Subcutaneous abdominal adipose tissue (tissue), 5 donors: ENCODE data around the gene RFNG.

Source experiments
- H3K27ac ChIP-seq: one replicate; pipeline ENCODE4 v1.7.0; 2013; ENCODE audit warnings: low read depth, mild to moderate bottlenecking, inconsistent platforms, low read length, moderate library complexity
- H3K27me3 ChIP-seq, 5 donors: one replicate each; pipeline ENCODE4 v1.7.0; 2013; ENCODE audit warnings: low read length in 5 of 5, inconsistent platforms in 1 of 5; ENCODE audit not compliant: control insufficient read depth in 5 of 5, insufficient read depth in 4 of 5
- H3K36me3 ChIP-seq, 5 donors: one replicate each; pipeline ENCODE4 v1.7.0; 2013; ENCODE audit warnings: low read length in 5 of 5; ENCODE audit not compliant: control insufficient read depth in 5 of 5, insufficient read depth in 5 of 5
- H3K4me1 ChIP-seq, 5 donors: one replicate each; pipeline ENCODE4 v1.7.0; 2013; ENCODE audit warnings: low read length in 5 of 5, mild to moderate bottlenecking in 3 of 5, moderate library complexity in 1 of 5; ENCODE audit not compliant: control insufficient read depth in 5 of 5, insufficient read depth in 5 of 5
- H3K4me3 ChIP-seq, 5 donors: one replicate each; pipeline ENCODE4 v1.7.0; 2013; ENCODE audit warnings: low read length in 5 of 5, low read depth in 1 of 5
- H3K9ac ChIP-seq, 5 donors: one replicate each; pipeline ENCODE4 v1.7.0; 2013; ENCODE audit warnings: low read length in 5 of 5, mild to moderate bottlenecking in 4 of 5, moderate library complexity in 3 of 5
- H3K9me3 ChIP-seq, 5 donors: one replicate each; pipeline ENCODE4 v1.7.0; 2013; ENCODE audit warnings: low read length in 5 of 5; ENCODE audit not compliant: control insufficient read depth in 5 of 5
- donor health status: healthy.
- donor health status: healthy.
- donor health status: healthy.
- donor health status: healthy.
- donor health status: healthy.

The RFNG gene

DNA sequence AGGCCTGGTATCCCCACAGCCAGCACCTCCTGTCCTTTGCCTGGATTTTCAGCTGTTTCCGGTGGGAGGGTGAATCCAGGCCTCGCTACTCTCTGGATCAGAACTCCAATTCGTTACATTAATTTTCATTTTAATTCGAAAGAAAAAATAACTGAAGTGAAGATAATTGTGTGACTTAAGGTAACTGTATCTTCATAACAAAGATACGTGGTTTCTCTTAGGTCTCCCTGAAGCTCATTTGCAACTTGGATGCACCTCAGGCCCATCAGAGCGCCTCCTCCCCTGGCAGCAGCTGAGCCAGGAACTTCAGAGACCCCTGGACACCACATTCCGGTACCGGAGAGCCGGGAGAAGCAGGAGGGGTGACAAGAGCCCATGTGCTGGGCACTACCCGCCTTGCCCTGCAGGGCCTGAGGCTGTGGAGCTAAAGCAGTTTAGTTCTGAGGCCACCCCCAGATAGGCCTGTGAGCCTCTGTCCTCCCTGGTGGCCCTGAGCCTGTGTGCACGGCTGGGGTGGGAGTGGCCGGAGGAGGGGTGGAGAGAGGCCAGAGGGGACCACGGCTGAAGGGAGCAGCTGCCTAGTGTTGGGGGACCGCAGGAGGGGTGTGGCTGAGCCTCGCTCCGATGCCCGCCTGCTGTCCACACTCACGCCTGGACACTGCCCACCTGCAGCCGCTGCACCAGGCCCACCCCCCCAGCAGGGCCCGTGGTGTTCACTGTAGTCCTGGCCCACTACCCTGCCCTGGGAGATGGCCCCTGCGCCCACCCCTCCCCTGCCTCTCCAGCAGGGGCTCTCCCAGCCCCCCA, 25.4 kb upstream of the RFNG start:
- Histone ChIP-seq H3K9ac (no peak overlapping the region), H3K27ac (peak overlapping the region; percentile 3)

DNA sequence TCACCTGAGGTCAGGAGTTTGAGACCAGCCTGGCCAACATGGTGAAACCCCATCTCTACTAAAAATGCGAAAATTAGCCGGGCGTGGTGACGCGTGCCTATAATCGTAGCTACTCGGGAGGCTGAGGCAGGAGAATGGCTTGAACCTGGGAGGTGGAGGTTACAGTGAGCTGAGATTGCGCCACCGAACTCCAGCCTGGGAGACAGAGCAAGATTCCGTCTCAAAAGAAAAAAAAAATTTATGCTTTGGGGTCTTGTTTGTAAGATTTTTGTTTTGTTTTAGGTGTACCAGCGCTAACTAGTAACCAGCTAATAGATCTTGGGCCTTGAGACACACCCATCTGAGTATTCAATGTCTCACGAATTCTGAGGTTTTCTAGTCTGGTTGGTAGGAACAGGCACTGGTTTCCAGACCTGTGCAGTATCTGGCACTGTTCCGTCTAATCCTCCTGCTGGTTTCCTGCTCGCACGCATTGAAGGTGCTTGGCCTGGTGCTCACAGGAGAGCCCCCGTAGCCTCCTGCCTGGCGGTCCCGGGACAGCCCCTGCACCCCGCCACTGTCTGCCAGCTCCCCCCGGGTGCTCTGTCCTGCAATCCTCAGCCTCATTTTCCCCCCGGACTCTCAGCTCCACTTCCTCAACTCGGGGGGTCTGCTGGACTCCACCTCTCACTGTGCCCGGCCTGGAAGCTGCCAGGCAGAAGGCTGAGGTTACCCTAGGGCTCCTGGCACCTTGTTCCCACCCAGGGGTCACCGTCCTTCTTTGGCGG, 24.6 kb upstream of the RFNG start:
- Histone ChIP-seq H3K4me1 (peaks cover 0 to 15% (median under 1%) of the 10 kb centered on the region in 5 donors), H3K27ac (peak overlapping the region; percentile 3), H3K9ac (no peak overlapping the region), H3K27me3 (no peaks in the 10 kb centered on the region), H3K9me3 (no peaks in the 10 kb centered on the region), H3K4me3 (no peak overlapping the region), H3K36me3 (peaks cover 0 to 28% (median 22%) of the 10 kb centered on the region in 5 donors)

More for the DNA sequence above, 25.4 kb upstream of the RFNG start:
- Histone ChIP-seq H3K4me3 (no peak overlapping the region), H3K9me3 (no peaks in the 10 kb centered on the region), H3K4me1 (peaks cover 0 to 15% (median 4%) of the 10 kb centered on the region in 5 donors), H3K27me3 (no peaks in the 10 kb centered on the region), H3K36me3 (peaks cover 0 to 36% (median 29%) of the 10 kb centered on the region in 5 donors)

DNA sequence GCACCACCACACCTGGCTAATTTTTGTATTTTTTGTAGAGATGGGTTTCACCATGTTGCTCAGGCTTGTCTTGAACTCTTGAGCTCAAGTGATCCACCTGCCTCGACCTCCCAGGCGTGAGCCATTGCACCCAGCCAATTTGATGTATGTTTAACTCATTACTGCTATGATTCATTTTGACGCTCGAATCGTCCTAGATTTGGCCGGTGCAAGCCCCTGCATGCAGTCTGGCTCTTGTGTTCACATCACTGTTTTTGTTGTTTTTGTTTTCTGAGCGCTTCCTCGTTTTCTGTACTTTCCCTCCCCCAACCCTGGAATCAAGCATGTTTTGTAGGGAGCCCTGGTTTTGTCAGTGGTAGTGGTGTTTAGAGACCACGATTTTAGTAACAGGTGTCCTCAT, 21.8 kb upstream of the RFNG start:
- no peak overlapping the region for H3K27ac ChIP-seq

DNA sequence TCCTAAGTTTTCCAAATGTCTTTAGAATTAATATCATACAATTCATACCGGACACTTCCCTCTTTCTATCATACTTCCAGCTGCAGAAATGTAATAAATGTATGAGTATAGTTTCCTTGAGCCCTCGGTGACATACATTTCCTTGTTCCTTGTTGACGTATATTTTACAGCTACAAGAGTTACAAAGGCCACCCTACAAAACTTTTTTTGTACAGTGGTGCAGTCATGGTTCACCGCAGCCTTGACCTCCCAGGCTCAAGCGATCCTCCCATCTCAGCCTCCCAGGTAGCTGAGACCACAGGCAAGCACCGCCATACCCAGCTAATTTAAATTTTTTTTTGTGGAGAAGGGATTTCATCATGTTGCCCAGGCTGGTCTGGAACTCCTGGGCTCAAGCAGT, 21.2 kb upstream of the RFNG start:
- H3K4me1 ChIP-seq = peaks cover 0 to 3% (median 0%) of the 10 kb centered on the region in 5 donors
- no peak overlapping the region for H3K27ac ChIP-seq
- no peaks in the 10 kb centered on the region for H3K9me3 ChIP-seq
- H3K27me3 ChIP-seq = no peaks in the 10 kb centered on the region
- no peak overlapping the region for H3K4me3 ChIP-seq
- no peak overlapping the region for H3K9ac ChIP-seq
- H3K36me3 ChIP-seq = peaks cover 0 to under 1% (median 0%) of the 10 kb centered on the region in 5 donors

More for the DNA sequence above, 21.8 kb upstream of the RFNG start:
- Histone ChIP-seq H3K4me1 (peaks cover 0 to 9% (median 0%) of the 10 kb centered on the region in 5 donors), H3K9ac (no peak overlapping the region), H3K9me3 (no peaks in the 10 kb centered on the region), H3K27me3 (no peaks in the 10 kb centered on the region), H3K4me3 (no peak overlapping the region), H3K36me3 (peaks cover 0 to 5% (median 0%) of the 10 kb centered on the region in 5 donors)

DNA sequence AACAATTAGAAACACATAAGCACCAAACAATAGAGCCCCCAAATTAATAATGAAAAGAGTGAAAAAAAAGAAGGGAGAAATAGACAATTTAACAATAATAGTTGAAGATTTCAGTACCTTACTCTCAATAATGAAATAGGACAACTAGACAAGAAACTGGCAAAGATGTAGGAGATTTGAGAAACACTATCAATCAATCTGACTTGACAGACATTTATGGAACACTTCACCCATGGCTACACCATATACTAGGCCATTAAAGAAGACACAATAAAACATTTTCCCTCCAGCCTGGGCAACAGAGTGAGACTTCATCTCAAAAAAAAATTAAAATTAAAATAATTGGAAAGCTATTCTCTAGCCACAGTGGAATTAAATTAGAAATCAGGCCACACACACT, 19.0 kb upstream of the RFNG start:
- Histone ChIP-seq H3K27ac (no peak overlapping the region), H3K9ac (no peak overlapping the region), H3K4me3 (no peak overlapping the region), H3K36me3 (no peaks in the 10 kb centered on the region), H3K4me1 (peaks cover 0 to 10% (median 8%) of the 10 kb centered on the region in 5 donors), H3K9me3 (no peaks in the 10 kb centered on the region), H3K27me3 (no peaks in the 10 kb centered on the region)

DNA sequence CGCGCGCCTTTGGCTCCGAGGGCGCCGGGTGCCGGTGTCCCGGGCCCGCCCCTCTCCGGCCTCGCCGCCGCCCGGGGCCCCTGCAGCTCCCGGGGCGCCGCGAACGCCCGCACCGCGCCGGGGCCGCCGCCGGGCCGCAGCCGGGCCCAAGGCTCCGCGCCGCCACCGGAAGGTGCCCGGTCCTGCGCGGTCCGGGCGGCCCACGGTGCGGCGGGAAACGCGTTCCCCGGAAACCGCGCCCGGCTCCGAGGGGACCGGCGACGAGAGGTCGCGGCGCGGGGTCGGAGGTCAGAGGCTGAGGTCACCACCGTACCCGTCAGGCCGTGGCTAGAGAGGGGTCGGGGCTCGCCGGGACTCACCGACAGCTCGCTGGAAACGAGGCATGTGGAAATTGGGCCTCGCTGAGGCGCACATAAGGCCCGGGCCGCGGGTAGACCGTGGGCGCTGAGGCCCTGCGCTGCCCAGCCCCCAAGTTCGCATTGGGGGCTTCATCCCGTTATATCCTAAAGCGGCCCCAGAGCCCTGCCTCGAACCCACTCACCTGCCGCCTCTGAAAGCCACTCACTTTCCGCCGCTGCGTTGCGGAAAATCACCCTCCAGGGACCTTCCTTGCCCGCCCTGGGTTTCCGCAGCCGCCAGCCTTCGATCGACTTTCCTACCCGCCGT, 14.2 kb upstream of the RFNG start, which contains the start of gene DUS1L:
Gene DUS1L (minus strand): TSS at position 167 of the 666 bp plus-strand sequence. CDS start 745 bp downstream, outside the sequence.
- Histone ChIP-seq H3K27me3 (no peaks in the 10 kb centered on the region), H3K4me1 (peaks cover 0 to 32% (median 30%) of the 10 kb centered on the region in 5 donors), H3K4me3 (peak within 1 kb of the TSS; percentile 56 to 84 (median 79)), H3K27ac (peak within 1 kb of the TSS; percentile 54), H3K9ac (peak within 1 kb of the TSS; percentile 56 to 99 (median 94)), H3K9me3 (no peaks in the 10 kb centered on the region), H3K36me3 (peaks cover 0 to 33% (median 28%) of the 10 kb centered on the region in 5 donors)

DNA sequence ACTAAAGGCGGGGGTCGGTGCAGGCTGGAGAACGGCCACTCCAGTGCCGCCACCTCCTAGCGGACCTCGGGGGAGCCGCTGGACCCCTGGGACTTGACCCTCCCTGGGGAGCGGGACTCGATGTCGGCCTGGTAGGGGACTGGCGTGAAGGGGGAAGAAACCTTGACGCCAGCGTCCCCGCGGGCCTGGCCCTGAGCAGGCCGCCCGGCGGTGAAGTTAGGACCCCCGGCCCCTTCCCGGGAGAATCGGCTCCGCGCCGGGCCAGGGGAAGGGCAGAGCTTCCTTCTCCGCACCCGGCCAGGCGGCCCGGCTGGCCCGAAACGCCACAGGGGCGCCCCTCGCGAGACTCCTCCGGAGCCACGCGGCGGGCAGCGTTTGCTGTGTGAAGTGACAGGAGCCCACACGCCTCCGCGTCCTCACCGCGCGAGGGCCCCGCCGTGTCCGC, 13.6 kb upstream of the RFNG start:
- Histone ChIP-seq H3K27me3 (no peaks in the 10 kb centered on the region), H3K36me3 (peaks cover 0 to 38% (median 34%) of the 10 kb centered on the region in 5 donors), H3K9ac (peak overlapping the region; percentile 56 to 99 (median 94)), H3K27ac (peak overlapping the region; percentile 54), H3K4me3 (peak overlapping the region in 4 of 5 donors; percentile 71 to 84 (median 76)), H3K4me1 (peaks cover 0 to 32% (median 30%) of the 10 kb centered on the region in 5 donors), H3K9me3 (no peaks in the 10 kb centered on the region)

DNA sequence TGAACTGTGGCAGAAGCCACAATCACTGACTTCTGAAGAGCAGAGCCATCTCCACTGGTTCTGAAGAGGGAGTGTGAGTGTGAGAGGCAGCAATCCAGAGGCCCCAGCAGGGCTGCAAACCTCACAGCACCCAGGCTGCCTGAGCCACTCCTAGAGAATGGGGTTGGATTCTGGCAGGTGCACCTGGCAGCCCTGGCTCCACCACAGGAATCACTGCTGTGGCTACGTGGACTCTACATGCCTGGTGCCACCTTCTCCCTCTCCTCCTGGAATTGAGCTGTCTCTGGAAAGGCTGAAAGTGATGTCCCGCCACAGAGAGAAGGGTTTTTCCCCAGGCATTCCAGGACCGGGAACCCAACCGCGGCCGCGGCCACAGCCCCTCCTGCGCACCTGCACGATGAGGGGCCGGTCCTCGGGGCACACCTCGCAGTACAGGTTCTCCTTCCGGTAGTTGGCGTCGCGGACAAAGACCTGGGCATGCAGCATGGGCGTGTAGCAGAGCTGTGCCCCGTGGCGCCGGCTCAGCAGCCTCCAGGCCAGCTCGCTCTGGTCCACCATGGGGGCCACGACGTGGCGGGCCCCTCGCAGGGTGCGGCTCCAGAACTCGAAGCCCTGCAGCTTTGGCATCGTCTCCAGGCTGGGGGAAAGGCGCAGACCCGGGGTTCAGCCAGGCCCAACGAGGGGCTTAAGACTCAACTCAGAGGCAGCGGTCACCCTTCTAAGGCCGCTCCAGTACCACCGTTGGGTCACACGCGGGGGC, 13.0 kb upstream of the RFNG start:
- H3K9ac ChIP-seq = peak overlapping the region; percentile 56 to 99 (median 94)
- peaks cover 0 to 32% (median 30%) of the 10 kb centered on the region in 5 donors for H3K4me1 ChIP-seq
- H3K9me3 ChIP-seq = no peaks in the 10 kb centered on the region
- peaks cover 0 to 44% (median 40%) of the 10 kb centered on the region in 5 donors for H3K36me3 ChIP-seq
- H3K4me3 ChIP-seq = peak overlapping the region; percentile 9 to 84 (median 72)
- peak overlapping the region; percentile 54 for H3K27ac ChIP-seq
- no peaks in the 10 kb centered on the region for H3K27me3 ChIP-seq
